H9 (cell line): ENCODE measurements around the gene ASPSCR1. TPM values are rescaled to one million over a fixed set of nuclear protein-coding genes. Genes with fewer than 3 reads are reported as not detected.

Experiments
- DNase-seq: peaks from one replicate; pipeline ENCODE4 v3.0.0-alpha.2; 2017
- H2AFZ ChIP-seq: one replicate; pipeline ENCODE4 v1.6.1; 2013; ENCODE audit warnings: mild to moderate bottlenecking, low read length, control low read depth, moderate library complexity
- H2AK5ac ChIP-seq: 2 replicates; pipeline ENCODE4 v1.6.1; 2013; ENCODE audit warnings: low read length, control low read depth, mixed read lengths; ENCODE audit not compliant: insufficient read length
- H2BK120ac ChIP-seq: one replicate; pipeline ENCODE4 v1.6.1; 2013; ENCODE audit warnings: low read depth, mild to moderate bottlenecking, low read length, control low read depth, inconsistent platforms; ENCODE audit not compliant: poor library complexity, severe bottlenecking
- H2BK12ac ChIP-seq: 2 replicates; pipeline ENCODE4 v1.6.1; 2013; ENCODE audit warnings: low read length, control low read depth, mixed read lengths, low read depth; ENCODE audit not compliant: insufficient read length
- H2BK15ac ChIP-seq: 2 replicates; pipeline ENCODE4 v1.6.1; 2013; ENCODE audit warnings: low read depth, low read length, control low read depth
- H2BK20ac ChIP-seq: one replicate; pipeline ENCODE4 v1.6.1; 2013; ENCODE audit warnings: low read depth, mild to moderate bottlenecking, low read length, control low read depth, inconsistent platforms; ENCODE audit not compliant: poor library complexity, severe bottlenecking
- H2BK5ac ChIP-seq: 2 replicates; pipeline ENCODE4 v1.6.1; 2013; ENCODE audit warnings: low read length, control low read depth, mixed read lengths; ENCODE audit not compliant: insufficient read length
- H3K14ac ChIP-seq: 2 replicates; pipeline ENCODE4 v1.6.1; 2013; ENCODE audit warnings: low read length, control low read depth; ENCODE audit not compliant: insufficient read depth
- H3K18ac ChIP-seq: 2 replicates; pipeline ENCODE4 v1.6.1; 2013; ENCODE audit warnings: low read depth, mild to moderate bottlenecking, mixed read lengths, low read length, control low read depth; ENCODE audit not compliant: insufficient read length
- H3K23ac ChIP-seq: 2 replicates; pipeline ENCODE4 v1.6.1; 2013; ENCODE audit warnings: low read length, control low read depth, mixed read lengths, low read depth; ENCODE audit not compliant: insufficient read length
- H3K23me2 ChIP-seq: 2 replicates; pipeline ENCODE4 v1.6.1; 2013; ENCODE audit warnings: low read depth, mild to moderate bottlenecking, mixed read lengths, low read length, control low read depth; ENCODE audit not compliant: insufficient read length, poor library complexity, severe bottlenecking
- H3K27ac ChIP-seq: 2 replicates; pipeline ENCODE4 v1.5.1; 2013; ENCODE audit warnings: low read length, control low read depth, mixed read lengths, low read depth; ENCODE audit not compliant: insufficient read length
- H3K27me3 ChIP-seq: 2 replicates; pipeline ENCODE4 v1.6.1; 2013; ENCODE audit warnings: low read length, control low read depth, inconsistent platforms; ENCODE audit not compliant: insufficient read depth
- H3K4ac ChIP-seq: 2 replicates; pipeline ENCODE4 v1.6.1; 2013; ENCODE audit warnings: low read depth, mild to moderate bottlenecking, control low read depth, inconsistent platforms, low read length, moderate library complexity
- H3K4me1 ChIP-seq: 2 replicates; pipeline ENCODE4 v1.6.1; 2013; ENCODE audit warnings: low read length, control low read depth, inconsistent platforms; ENCODE audit not compliant: insufficient read depth
- H3K4me2 ChIP-seq: 2 replicates; pipeline ENCODE4 v1.6.1; 2013; ENCODE audit warnings: low read length, control low read depth, mixed read lengths; ENCODE audit not compliant: insufficient read length, insufficient read depth
- H3K56ac ChIP-seq: 2 replicates; pipeline ENCODE4 v1.6.1; 2013; ENCODE audit warnings: low read depth, mild to moderate bottlenecking, mixed read lengths, low read length, control low read depth; ENCODE audit not compliant: insufficient read length
- H3K79me1 ChIP-seq: 2 replicates; pipeline ENCODE4 v1.6.1; 2013; ENCODE audit warnings: low read depth, mild to moderate bottlenecking, moderate library complexity, low read length, control low read depth, inconsistent platforms; ENCODE audit not compliant: insufficient read depth, poor library complexity, severe bottlenecking
- H3K79me2 ChIP-seq: 2 replicates; pipeline ENCODE4 v1.6.1; 2013; ENCODE audit warnings: low read length, control low read depth, inconsistent platforms; ENCODE audit not compliant: insufficient read depth
- H3K9ac ChIP-seq: 2 replicates; pipeline ENCODE4 v1.6.1; 2013; ENCODE audit warnings: low read length, control low read depth, mixed read lengths; ENCODE audit not compliant: insufficient read length; ENCODE audit errors: extremely low read depth
- H3K9me3 ChIP-seq: one replicate; pipeline ENCODE4 v1.6.1; 2013; ENCODE audit warnings: low read depth, low read length, inconsistent platforms; ENCODE audit not compliant: control insufficient read depth
- H3T11ph ChIP-seq: one replicate; pipeline ENCODE4 v1.6.1; 2013; ENCODE audit warnings: mild to moderate bottlenecking, low read length, control low read depth, inconsistent platforms
- H4K20me1 ChIP-seq: one replicate; pipeline ENCODE4 v1.6.1; 2013; ENCODE audit not compliant: control insufficient read depth, insufficient read length, insufficient read depth
- H4K5ac ChIP-seq: 2 replicates; pipeline ENCODE4 v1.6.1; 2013; ENCODE audit warnings: low read depth, mild to moderate bottlenecking, mixed read lengths, low read length, control low read depth; ENCODE audit not compliant: insufficient read length
- H4K8ac ChIP-seq: replicated peaks from 2 replicates; pipeline ENCODE4 v1.6.1; 2013; ENCODE audit warnings: low read length, control low read depth, mixed read lengths, low read depth; ENCODE audit not compliant: insufficient read length
- H4K91ac ChIP-seq: 2 replicates; pipeline ENCODE4 v1.6.1; 2013; ENCODE audit warnings: low read depth, mild to moderate bottlenecking, moderate library complexity, mixed read lengths, low read length, control low read depth; ENCODE audit not compliant: insufficient read length
- H3K27ac Mint-ChIP-seq, 3 experiments: 2 replicates in 2 of 3; 3 replicates in 1 of 3; pipeline ENCODE4 v1.8.0; 2020 to 2021; ENCODE audit warnings: mixed read lengths in 3 of 3, mild to moderate bottlenecking in 1 of 3, moderate library complexity in 1 of 3
- H3K27me3 Mint-ChIP-seq: 2 replicates; pipeline ENCODE4 v1.8.0; 2021; ENCODE audit warnings: low read depth, mild to moderate bottlenecking, moderate library complexity, mixed read lengths
- H3K36me3 Mint-ChIP-seq, 3 experiments: 2 replicates in 2 of 3; 3 replicates in 1 of 3; pipeline ENCODE4 v1.8.0; 2020 to 2021; ENCODE audit warnings: low read depth in 3 of 3, mixed read lengths in 3 of 3; ENCODE audit not compliant: insufficient read depth in 1 of 3
- H3K4me1 Mint-ChIP-seq, 2 experiments: 2 replicates each; pipeline ENCODE4 v1.8.0; 2020; ENCODE audit warnings: mixed read lengths in 2 of 2
- H3K4me3 Mint-ChIP-seq, 2 experiments: 2 replicates in 1 of 2; 3 replicates in 1 of 2; pipeline ENCODE4 v1.8.0; 2020 to 2021; ENCODE audit warnings: mild to moderate bottlenecking in 2 of 2, mixed read lengths in 2 of 2, moderate library complexity in 1 of 2
- H3K9me3 Mint-ChIP-seq, 2 experiments: 2 replicates in 1 of 2; 3 replicates in 1 of 2; pipeline ENCODE4 v1.8.0; 2020; ENCODE audit warnings: mild to moderate bottlenecking in 2 of 2, mixed read lengths in 2 of 2, moderate library complexity in 1 of 2
- WGBS: extraction: QIAGEN DNeasy Blood & Tissue Kit; methylation state at CpG from one replicate; pipeline ENCODE4 v1.1.7; 2013; ENCODE audit warnings: missing lambda C conversion rate, low lambda C conversion rate, mixed read lengths; ENCODE audit not compliant: insufficient read length; ENCODE audit errors: extremely low coverage; 5-methylcytosine and 5-hydroxymethylcytosine counted together
- total RNA-seq: library from RNA; stranded (reverse); gene quantifications from 2 replicates; pipeline ENCODE4 v1.2.1, GENCODE V29; 2021
- TF ChIP-seq, protein P1 (sequence below): fragments of 200-600 bp; sonication (generic); conservative IDR thresholded peaks from 3 replicates; pipeline ENCODE4 v1.8.0; 2021; ENCODE audit warnings: antibody characterized with exemption, mild to moderate bottlenecking

ASPSCR1 gene
- total RNA-seq, 1 experiment from 2014 or later: 50.9 TPM

DNA sequence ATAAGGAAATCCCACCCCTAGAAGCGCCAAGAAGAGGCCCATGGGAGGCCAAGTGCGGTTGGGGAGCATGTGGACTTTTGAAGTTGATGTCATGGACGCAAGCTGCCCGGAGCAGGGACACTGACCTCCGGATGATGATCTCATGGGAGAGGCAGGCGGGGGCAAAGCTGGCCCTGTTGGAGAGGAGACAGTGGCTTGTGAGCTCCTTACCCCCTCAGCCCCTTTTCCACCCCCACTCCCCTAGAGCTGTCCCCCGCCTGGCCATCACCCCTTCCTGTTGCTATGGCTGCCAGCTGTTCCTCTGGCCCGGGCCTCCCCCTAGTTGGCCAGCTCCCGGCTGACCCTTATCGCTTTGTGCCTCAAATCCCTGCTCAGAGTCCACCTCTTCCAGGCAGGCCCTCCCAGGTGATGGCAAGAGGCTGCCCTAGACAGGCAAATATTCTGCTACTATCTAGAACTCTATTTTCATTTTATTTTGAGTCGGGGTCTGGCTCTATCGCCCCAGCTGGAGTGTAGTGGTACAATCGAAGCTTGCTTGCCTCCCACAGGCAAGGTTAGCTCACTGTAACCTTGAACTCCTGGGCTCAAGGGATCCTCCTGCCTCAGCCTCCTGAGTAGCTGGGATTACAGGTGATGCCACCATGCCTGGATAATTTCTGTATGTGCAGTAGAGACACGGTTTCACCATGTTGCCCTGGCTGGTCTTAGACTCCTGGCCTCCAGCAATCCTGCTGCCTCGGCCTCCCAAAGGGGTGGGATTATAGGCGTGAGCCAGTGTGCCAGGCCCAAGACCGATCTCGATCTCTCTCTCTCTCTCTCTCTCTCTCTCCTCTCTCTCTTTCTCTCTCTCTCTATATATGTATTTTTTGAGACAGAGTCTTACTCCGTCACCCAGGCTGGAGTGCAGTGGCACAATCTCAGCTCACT lies 23.0 kb upstream of the ASPSCR1 start:
- no CpG with 5 or more reads among the region's 19 CpGs for WGBS
- TF ChIP-seq, protein P1, sequence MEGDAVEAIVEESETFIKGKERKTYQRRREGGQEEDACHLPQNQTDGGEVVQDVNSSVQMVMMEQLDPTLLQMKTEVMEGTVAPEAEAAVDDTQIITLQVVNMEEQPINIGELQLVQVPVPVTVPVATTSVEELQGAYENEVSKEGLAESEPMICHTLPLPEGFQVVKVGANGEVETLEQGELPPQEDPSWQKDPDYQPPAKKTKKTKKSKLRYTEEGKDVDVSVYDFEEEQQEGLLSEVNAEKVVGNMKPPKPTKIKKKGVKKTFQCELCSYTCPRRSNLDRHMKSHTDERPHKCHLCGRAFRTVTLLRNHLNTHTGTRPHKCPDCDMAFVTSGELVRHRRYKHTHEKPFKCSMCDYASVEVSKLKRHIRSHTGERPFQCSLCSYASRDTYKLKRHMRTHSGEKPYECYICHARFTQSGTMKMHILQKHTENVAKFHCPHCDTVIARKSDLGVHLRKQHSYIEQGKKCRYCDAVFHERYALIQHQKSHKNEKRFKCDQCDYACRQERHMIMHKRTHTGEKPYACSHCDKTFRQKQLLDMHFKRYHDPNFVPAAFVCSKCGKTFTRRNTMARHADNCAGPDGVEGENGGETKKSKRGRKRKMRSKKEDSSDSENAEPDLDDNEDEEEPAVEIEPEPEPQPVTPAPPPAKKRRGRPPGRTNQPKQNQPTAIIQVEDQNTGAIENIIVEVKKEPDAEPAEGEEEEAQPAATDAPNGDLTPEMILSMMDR: no peak
- H3K4me1 ChIP-seq: no peaks in the 10 kb centered on the region
- H3K56ac ChIP-seq: no peak overlapping the region
- H2BK5ac ChIP-seq: no peak overlapping the region
- H3T11ph ChIP-seq: no peak overlapping the region
- no peak overlapping the region for H2BK120ac ChIP-seq
- H3K27me3 Mint-ChIP-seq: peaks cover 62% of the 10 kb centered on the region
- no peaks in the 10 kb centered on the region for H4K20me1 ChIP-seq
- no peak overlapping the region for H3K18ac ChIP-seq
- H3K79me2 ChIP-seq: no peaks in the 10 kb centered on the region
- H4K91ac ChIP-seq: no peak overlapping the region
- no peak overlapping the region for H2BK12ac ChIP-seq
- H3K23me2 ChIP-seq: no peaks in the 10 kb centered on the region
- no peak overlapping the region for H3K27ac ChIP-seq
- no peaks in the 10 kb centered on the region for H3K9me3 ChIP-seq
- H3K4me2 ChIP-seq: no peak overlapping the region
- H3K27ac Mint-ChIP-seq: no peak overlapping the region
- H3K27me3 ChIP-seq: peaks cover 15% of the 10 kb centered on the region; the same call in 1 of the 2 replicates
- H3K9me3 Mint-ChIP-seq: peaks cover 0 to 4% of the 10 kb centered on the region in 2 experiments; a peak in 1 of 5 replicates
- no peak overlapping the region for H4K8ac ChIP-seq
- no peak overlapping the region for H2BK15ac ChIP-seq
- H3K36me3 Mint-ChIP-seq: no peaks in the 10 kb centered on the region; a peak in 1 of 7 replicates
- H3K4me1 Mint-ChIP-seq: peaks cover 0 to 8% of the 10 kb centered on the region in 2 experiments; a peak in 1 of 4 replicates
- DNase-seq: no peak
- H2AFZ ChIP-seq: no peak overlapping the region
- no peak overlapping the region for H3K14ac ChIP-seq
- no peak overlapping the region for H3K4ac ChIP-seq
- no peak overlapping the region for H2AK5ac ChIP-seq
- H3K23ac ChIP-seq: no peak overlapping the region
- no peak overlapping the region; a peak in 2 of 5 replicates for H3K4me3 Mint-ChIP-seq
- no peak overlapping the region for H3K9ac ChIP-seq
- no peak overlapping the region for H2BK20ac ChIP-seq
- H3K79me1 ChIP-seq: no peaks in the 10 kb centered on the region
- H4K5ac ChIP-seq: no peak overlapping the region
